HepG2 (cell line): ENCODE data around the gene RPLP1. TPM values are rescaled to one million over a fixed set of nuclear protein-coding genes. Genes with fewer than 3 reads are reported as not detected.

Source experiments
- ATAC-seq: fragments of 200-7000 bp; cut with Tn5 transposase; 3 replicates; pipeline ENCODE4 v1.9.1; 2020; ENCODE audit warnings: mild to moderate bottlenecking, moderate library complexity
- BruUV-seq: library from RNA; stranded (reverse); fragments of 400-500 nt; replicated peaks from 2 replicates; lab custom pipeline; 2021; lab: Mats Ljungman, UMichigan
- CTCF ChIA-PET: fragments of 300-600 bp; formaldehyde crosslinking; extraction: SDS; loops from one replicate; lab custom pipeline; 2021; ENCODE audit warnings: low total read pairs, inconsistent platforms, low intra/inter-chr PET ratio; lab: Yijun Ruan, JAX
- POLR2A ChIA-PET: fragments of 350-600 bp; sonication (Branson Sonifier 250); formaldehyde crosslinking; loops from one replicate; lab custom pipeline; 2020; ENCODE audit warnings: antibody characterized with exemption, inconsistent platforms; lab: Yijun Ruan, JAX
- DNase-seq: peaks from one replicate; pipeline ENCODE4 v3.0.0-alpha.2; 2015; ENCODE audit warnings: low spot score
- FAIRE-seq: peaks from 3 replicates; lab custom pipeline; 2011; peaks lifted over from hg19 to GRCh38; lab: Jason Lieb, UNC
- H2AFZ ChIP-seq: one replicate; pipeline ENCODE4 v1.6.1; 2011; ENCODE audit warnings: low read length, inconsistent platforms
- H3K27ac ChIP-seq: fragments of 300-600 bp; 3 replicates; pipeline ENCODE4 v1.8.0; 2011; ENCODE audit warnings: mixed run types, mild to moderate bottlenecking, mixed read lengths, low read length, inconsistent platforms; ENCODE audit not compliant: insufficient read depth; ENCODE audit errors: extremely low read length
- H3K27me3 ChIP-seq, 2 experiments: fragments of 200-600 bp in 1 of 2; 2 replicates in 1 of 2; 3 replicates in 1 of 2; pipeline versions ENCODE4 v1.6.0 to v1.8.0; 2011; ENCODE audit warnings: low read length in 2 of 2, mild to moderate bottlenecking in 2 of 2, moderate library complexity in 2 of 2, inconsistent platforms in 1 of 2; ENCODE audit not compliant: insufficient read depth in 2 of 2, control insufficient read depth in 1 of 2
- H3K36me3 ChIP-seq, 2 experiments: fragments of 200-600 bp in 1 of 2; replicated peaks in 1 of 2; 2 replicates in 1 of 2; 3 replicates in 1 of 2; pipeline versions ENCODE4 v1.5.1 to v1.8.0; 2011; ENCODE audit warnings: low read length in 2 of 2, inconsistent platforms in 1 of 2; ENCODE audit not compliant: insufficient read depth in 2 of 2, control insufficient read depth in 1 of 2
- H3K4me1 ChIP-seq: 2 replicates; pipeline ENCODE4 v1.5.1; 2012; ENCODE audit warnings: low read length, inconsistent platforms; ENCODE audit not compliant: insufficient read depth
- H3K4me2 ChIP-seq: 2 replicates; pipeline ENCODE4 v1.6.0; 2011; ENCODE audit warnings: low read depth, low read length, inconsistent platforms
- H3K4me3 ChIP-seq, 3 experiments: fragments of 200-600 bp in 1 of 3; sonication (generic), shearing (Covaris generic) in 1 of 3; replicated peaks in 1 of 3; 2 replicates each; pipeline ENCODE4 v1.5.1; 2011 to 2016; ENCODE audit warnings: low read length in 3 of 3, inconsistent platforms in 2 of 3, low read depth in 2 of 3, mild to moderate bottlenecking in 2 of 3, control low read depth in 1 of 3, mixed read lengths in 1 of 3; ENCODE audit not compliant: insufficient read depth in 1 of 3
- H3K79me2 ChIP-seq: one replicate; pipeline ENCODE4 v1.6.1; 2011; ENCODE audit warnings: low read length, inconsistent platforms; ENCODE audit not compliant: insufficient read depth
- H3K9ac ChIP-seq: 2 replicates; pipeline ENCODE4 v1.6.0; 2011; ENCODE audit warnings: mild to moderate bottlenecking, low read depth, low read length, inconsistent platforms; ENCODE audit not compliant: insufficient read depth
- H3K9me3 ChIP-seq: 2 replicates; pipeline ENCODE4 v1.5.1; 2012; ENCODE audit warnings: mild to moderate bottlenecking, low read length
- H4K20me1 ChIP-seq: 2 replicates; pipeline ENCODE4 v1.6.0; 2011; ENCODE audit warnings: inconsistent platforms, mild to moderate bottlenecking, low read length, moderate library complexity; ENCODE audit not compliant: insufficient read depth
- ATF1 ChIP-seq: IDR thresholded peaks from 2 replicates; pipeline ENCODE4 v1.6.1; 2016; ENCODE audit warnings: mild to moderate bottlenecking, control low read depth
- BRD4 ChIP-seq: sonication (generic); formaldehyde crosslinking; IDR thresholded peaks from 2 replicates; pipeline ENCODE4 v1.4.0; 2020; ENCODE audit warnings: missing genetic modification reagents
- FOXC1 ChIP-seq: sonication (generic); formaldehyde crosslinking; IDR thresholded peaks from 2 replicates; pipeline ENCODE4 v1.8.0; 2022; ENCODE audit warnings: mild to moderate bottlenecking, missing genetic modification reagents, borderline replicate concordance
- FOXM1 ChIP-seq: sonication (generic); formaldehyde crosslinking; IDR thresholded peaks from 2 replicates; pipeline ENCODE4 v1.5.0; 2020; ENCODE audit warnings: missing genetic modification reagents
- MEIS2 ChIP-seq: sonication (generic); formaldehyde crosslinking; IDR thresholded peaks from 2 replicates; pipeline ENCODE4 v1.9.0; 2021; ENCODE audit warnings: mild to moderate bottlenecking, missing genetic modification reagents
- MZF1 ChIP-seq: sonication (generic); formaldehyde crosslinking; IDR thresholded peaks from 2 replicates; pipeline ENCODE4 v1.8.1; 2023; ENCODE audit warnings: mild to moderate bottlenecking, missing genetic modification reagents, borderline replicate concordance
- NAIF1 ChIP-seq: sonication (generic); formaldehyde crosslinking; IDR thresholded peaks from 2 replicates; pipeline ENCODE4 v1.5.0; 2020; ENCODE audit warnings: mild to moderate bottlenecking, missing genetic modification reagents, borderline replicate concordance
- NR2F1 ChIP-seq, 2 experiments: fragments of 450-650 bp in 1 of 2; formaldehyde crosslinking in 1 of 2; IDR thresholded peaks; 2 replicates each; pipeline versions ENCODE4 v1.5.0 to v1.6.1; 2016 to 2020; ENCODE audit warnings: mild to moderate bottlenecking in 1 of 2, missing compliant biosample characterization in 1 of 2, missing genetic modification reagents in 1 of 2, moderate library complexity in 1 of 2
- THAP7 ChIP-seq: sonication (generic); formaldehyde crosslinking; IDR thresholded peaks from 2 replicates; pipeline ENCODE4 v1.8.1; 2023; ENCODE audit warnings: mild to moderate bottlenecking, missing genetic modification reagents
- WIZ ChIP-seq: sonication (generic); formaldehyde crosslinking; IDR thresholded peaks from 2 replicates; pipeline ENCODE4 v1.5.1; 2020; ENCODE audit warnings: mild to moderate bottlenecking, missing genetic modification reagents
- ZFAT ChIP-seq: sonication (generic); formaldehyde crosslinking; conservative IDR thresholded peaks from 2 replicates; pipeline ENCODE4 v1.8.1; 2023; ENCODE audit warnings: missing genetic modification reagents, inconsistent platforms
- ZNF10 ChIP-seq: sonication (generic); formaldehyde crosslinking; IDR thresholded peaks from 2 replicates; pipeline ENCODE4 v1.4.0; 2020; ENCODE audit warnings: mild to moderate bottlenecking, low read depth, missing genetic modification reagents, borderline replicate concordance
- ZNF232 ChIP-seq: sonication (generic); formaldehyde crosslinking; IDR thresholded peaks from 2 replicates; pipeline ENCODE4 v1.4.0; 2020; ENCODE audit warnings: missing genetic modification reagents, borderline replicate concordance
- ZNF260 ChIP-seq: sonication (generic); formaldehyde crosslinking; IDR thresholded peaks from 2 replicates; pipeline ENCODE4 v1.4.0; 2020; ENCODE audit warnings: missing genetic modification reagents, low read depth, mild to moderate bottlenecking, borderline replicate concordance
- ZNF460 ChIP-seq: sonication (generic); formaldehyde crosslinking; IDR thresholded peaks from 2 replicates; pipeline ENCODE4 v1.5.1; 2020; ENCODE audit warnings: missing genetic modification reagents, mild to moderate bottlenecking, borderline replicate concordance
- ZNF639 ChIP-seq: conservative IDR thresholded peaks from 2 replicates; pipeline ENCODE4 v1.6.1; 2018; ENCODE audit warnings: missing genetic modification reagents
- ZSCAN5A ChIP-seq: sonication (generic); formaldehyde crosslinking; IDR thresholded peaks from 2 replicates; pipeline ENCODE4 v1.8.0; 2022; ENCODE audit warnings: mild to moderate bottlenecking, missing genetic modification reagents, borderline replicate concordance
- WGBS: methylation state at CpG from one replicate; pipeline ENCODE4 v1.1.6; 2017; ENCODE audit warnings: low lambda C conversion rate; 5-methylcytosine and 5-hydroxymethylcytosine counted together
- in situ Hi-C: cut with HindIII; loops from 2 replicates; pipeline ENCODE4 v1.10.0; 2017; ENCODE audit warnings: low pct_unique_long_range_greater_than_20kb; ENCODE audit not compliant: extremely low pct_ligation_motif_present
- intact Hi-C: fragments of 100-400 bp; cut with micrococcal nuclease; formaldehyde crosslinking; loops from one replicate; pipeline ENCODE4 v1.10.0; 2022; ENCODE audit not compliant: unreplicated experiment
- polyA plus RNA-seq, 8 experiments: library from polyadenylated mRNA; depleted of rRNA in 3 of 8; stranded (reverse) in 7 of 8; unstranded in 1 of 8; fragments of >200 nt; fragmentation: Illumina TruSeq in 4 of 8; extraction: Trizol in 4 of 8; gene quantifications; 2 replicates each; pipeline versions ENCODE4 v1.2.1 to v1.2.3, GENCODE V29; 2011 to 2016; ENCODE audit warnings: low read depth in 4 of 8, missing spikeins in 1 of 8, mixed read lengths in 1 of 8; ENCODE audit not compliant: insufficient read depth in 1 of 8
- total RNA-seq, 5 experiments: library from RNA; depleted of rRNA; stranded (reverse); fragments of >200 nt; fragmentation: Illumina TruSeq; extraction: Trizol; gene quantifications; 2 replicates each; pipeline ENCODE4 v1.2.3, GENCODE V29; 2016; ENCODE audit warnings: low read depth in 1 of 5

The RPLP1 gene
- total and polyA plus RNA-seq, 2 of the 13 experiments (the other 11 are each of a cell fraction or from before 2014, with no cell fraction given) = 817 to 929 TPM

GRCh38 chr15:69413822-69414700 is 38.6 kb upstream of the RPLP1 start, which contains the start of gene KIF23:
KIF23 (plus strand) TSS chr15:69414349; CDS start chr15:69414466, 117 bp downstream.
- peak; percentile 98 for ATAC-seq
- 18% methylated on average over 5 of the region's 78 CpGs for WGBS
- peak within 1 kb of the TSS; percentile 77 to 98 (median 96) for H3K4me3 ChIP-seq
- FAIRE-seq = peak; percentile 84
- H3K27me3 ChIP-seq = no peaks in the 10 kb centered on the region
- H3K4me2 ChIP-seq = peak within 1 kb of the TSS; percentile 94
- in situ Hi-C loops (no loop called here), intact Hi-C loops (loop anchor here (2.0 kb wide), 1 partner anchor 49 kb away; no protein-coding TSS in a partner anchor)
- peaks cover 27% of the 10 kb centered on the region for H3K79me2 ChIP-seq
- BruUV-seq = TSS peak; percentile 84
- peaks cover 3 to 7% of the 10 kb centered on the region in 2 experiments; a peak in 4 of 5 replicates for H3K36me3 ChIP-seq
- no peaks in the 10 kb centered on the region; the same call in 1 of the 2 replicates for H4K20me1 ChIP-seq
- H3K4me1 ChIP-seq = peaks cover 27% of the 10 kb centered on the region
- H2AFZ ChIP-seq = peak within 1 kb of the TSS; percentile 37
- ChIA-PET CTCF (no interaction called here), POLR2A (interaction anchor here (1.0 to 3.7 kb wide), 3 partner anchors 39 to 684 kb away, joined by 3 to 40 read pairs (median 8); partner anchors contain the start of genes RPLP1 and TLE3)
- DNase-seq = peak; percentile 87
- no peaks in the 10 kb centered on the region for H3K9me3 ChIP-seq
- peak within 1 kb of the TSS; percentile 83 for H3K27ac ChIP-seq
- H3K9ac ChIP-seq = peak within 1 kb of the TSS; percentile 90
- no peak for TF ChIP-seq ZNF10 (CRISPR knock-in tag)
- TF ChIP-seq ZNF639 = 0 out of 2 replicates have a peak, but pooled peaks have one; percentile 26
- 0 out of 2 replicates have a peak, but pooled peaks have one; percentile 28 for TF ChIP-seq ATF1 (CRISPR knock-in tag)
- no peak for TF ChIP-seq NR2F1 (CRISPR knock-in tag; IDR thresholded peaks at IDR 0.05)
- TF ChIP-seq NAIF1 (CRISPR knock-in tag) = peak; percentile 90
- TF ChIP-seq THAP7 (CRISPR knock-in tag) = 0 out of 2 replicates have a peak, but pooled peaks have one; percentile 13
- no peak for TF ChIP-seq BRD4
- peak; percentile 74; the same call in 1 of the 2 replicates for TF ChIP-seq FOXC1 (CRISPR knock-in tag)
- TF ChIP-seq MZF1 = no peak
- TF ChIP-seq ZNF260 (CRISPR knock-in tag) = no peak
- 0 out of 2 replicates have a peak, but pooled peaks have one; percentile 8 for TF ChIP-seq ZSCAN5A (CRISPR knock-in tag)
- no peak for TF ChIP-seq ZFAT (CRISPR knock-in tag)
- peak; percentile 29; the same call in 1 of the 2 replicates for TF ChIP-seq MEIS2 (CRISPR knock-in tag)
- no peak for TF ChIP-seq WIZ (CRISPR knock-in tag)
- TF ChIP-seq ZNF232 = peak; percentile 48; the same call in 1 of the 2 replicates
- TF ChIP-seq ZNF460 (CRISPR knock-in tag) = no peak
- peak; percentile 99 for TF ChIP-seq FOXM1 (CRISPR knock-in tag)
